HG03139 (cell line): ENCODE results near the gene B3GAT3.
A peak's percentile ranks its signal among the peaks of the same experiment; 100 is the strongest.
"Not testable (repeated sequence)": the region's sequence is repeated elsewhere in the genome, so short reads cannot be mapped to it uniquely, and the experiment has no call there.

Experiments used
- ATAC-seq: cut with Tn5 transposase; IDR thresholded peaks from one replicate; pipeline ENCODE4 v1.9.1; 2021; ENCODE audit not compliant: unreplicated experiment

Gene B3GAT3

DNA sequence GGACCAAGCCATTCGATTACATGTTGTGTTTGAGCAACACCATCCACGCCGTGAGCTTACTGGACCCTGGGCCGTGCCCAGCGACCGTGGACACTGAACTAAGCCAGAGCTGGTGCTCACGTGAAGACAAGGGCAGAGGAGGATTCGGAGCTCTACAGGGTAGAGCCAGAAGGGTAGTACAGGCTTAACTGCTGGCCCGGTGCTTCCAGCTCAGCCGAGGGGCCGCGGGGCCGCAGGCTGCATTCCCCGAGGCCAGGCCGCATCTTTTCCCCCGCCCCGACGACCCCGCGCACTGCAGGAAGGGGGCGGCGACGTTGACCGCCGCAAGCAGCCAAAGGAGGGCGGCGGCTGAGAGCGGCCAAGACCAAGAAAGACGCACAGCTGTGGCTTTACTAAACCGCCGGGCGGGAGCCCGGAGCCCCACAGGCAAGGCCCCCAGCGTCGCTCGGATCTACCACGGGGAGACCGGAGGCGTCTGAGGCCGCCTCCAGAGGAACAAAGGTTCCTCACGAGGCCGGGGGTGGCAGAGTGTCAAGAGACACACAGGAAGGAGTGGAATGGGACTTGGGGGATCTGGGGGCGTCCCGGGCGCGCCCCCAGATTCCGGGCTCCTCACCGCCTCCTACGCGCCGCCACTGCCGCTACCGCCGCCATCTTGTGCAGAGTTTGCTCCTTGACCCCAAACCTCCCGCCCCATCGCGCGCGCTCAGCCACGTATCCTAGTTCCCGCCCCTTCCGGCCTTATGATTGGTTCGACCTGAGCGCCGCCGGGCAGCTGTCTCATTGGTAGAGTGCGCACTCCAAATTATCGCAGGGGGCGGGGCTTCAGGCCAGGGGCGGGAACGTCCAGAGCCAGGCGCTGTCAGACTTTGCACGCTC is 24.4 kb upstream of the B3GAT3 start, which contains the start of gene GANAB:
Gene GANAB (minus strand): TSS at position 668 of the 879 bp plus-strand sequence. CDS start 14 bp downstream, at position 654.
- ATAC-seq, result peak; percentile 93

DNA sequence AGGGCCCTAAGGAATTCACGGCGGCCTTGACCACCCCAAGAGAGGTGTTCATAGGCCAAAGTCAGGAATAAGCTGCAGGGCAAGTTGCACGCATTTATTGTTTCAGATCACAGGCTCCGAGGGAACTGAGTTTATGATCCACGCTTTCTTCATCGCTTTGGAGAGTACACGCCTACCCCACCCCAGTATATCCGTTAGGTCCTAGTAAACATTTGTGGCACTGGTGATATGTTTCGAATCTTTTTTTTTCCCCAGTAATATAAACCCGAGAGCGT is 23.8 kb upstream of the B3GAT3 start:
- ATAC-seq, result no peak

DNA sequence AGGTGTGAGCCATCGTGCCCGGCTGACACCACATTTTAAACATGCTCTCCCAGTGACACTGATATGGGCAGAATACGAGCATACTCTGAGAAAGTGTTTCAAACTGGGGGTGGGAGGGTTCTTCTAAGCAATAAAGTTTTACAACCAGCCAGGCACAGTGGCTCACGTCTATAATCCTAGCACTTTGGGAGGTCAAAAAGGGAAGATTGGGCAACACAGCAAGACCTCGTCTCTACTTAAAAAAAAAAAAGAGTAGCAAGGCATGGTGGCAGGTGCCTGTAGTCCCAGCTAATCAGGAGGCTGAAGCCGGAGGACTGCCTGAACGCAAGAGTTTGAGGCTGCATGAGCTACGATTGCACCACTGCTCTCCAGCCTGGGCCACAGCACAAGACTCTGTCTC is 22.4 kb upstream of the B3GAT3 start:
- ATAC-seq, result no peak

DNA sequence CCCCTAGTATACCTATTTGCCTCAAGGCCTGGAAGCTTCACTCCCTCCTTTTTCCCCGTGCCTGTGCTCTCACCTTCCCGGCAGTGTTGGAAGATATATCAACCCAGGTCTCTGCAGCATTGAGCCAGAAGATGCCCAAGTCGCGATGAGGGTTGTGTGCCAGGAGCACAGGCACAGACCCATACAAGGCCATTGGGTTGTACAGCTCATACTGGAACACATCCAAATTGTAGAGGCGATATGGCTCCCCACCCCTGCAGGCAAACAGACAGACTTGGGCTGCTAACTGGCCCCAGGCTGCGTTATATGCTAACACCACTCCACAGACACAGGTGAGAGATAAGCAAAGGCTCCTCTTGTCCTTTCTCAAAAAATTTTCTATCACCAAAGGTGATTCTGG is 10.7 kb upstream of the B3GAT3 start:
- no peak for ATAC-seq

DNA sequence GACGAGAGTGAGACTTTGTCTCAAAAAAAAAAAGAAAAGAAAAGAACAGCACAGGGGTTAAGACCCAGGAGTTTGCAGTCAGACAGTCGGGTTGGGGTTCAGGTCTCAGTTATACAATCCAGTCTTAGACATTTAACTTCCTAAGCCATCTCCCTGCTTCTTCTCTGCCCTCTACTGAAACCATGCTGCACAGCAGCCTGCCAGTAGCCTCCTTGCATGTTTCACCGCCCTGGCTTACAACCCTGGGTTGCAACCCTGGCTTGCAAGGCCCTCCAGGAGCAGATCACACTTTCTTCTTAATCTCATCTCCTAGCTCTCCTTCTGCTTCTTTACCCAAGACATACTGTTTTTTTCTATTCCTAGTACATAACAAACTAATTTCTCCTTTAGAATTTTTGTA is 5.9 kb upstream of the B3GAT3 start:
- ATAC-seq, result no peak

DNA sequence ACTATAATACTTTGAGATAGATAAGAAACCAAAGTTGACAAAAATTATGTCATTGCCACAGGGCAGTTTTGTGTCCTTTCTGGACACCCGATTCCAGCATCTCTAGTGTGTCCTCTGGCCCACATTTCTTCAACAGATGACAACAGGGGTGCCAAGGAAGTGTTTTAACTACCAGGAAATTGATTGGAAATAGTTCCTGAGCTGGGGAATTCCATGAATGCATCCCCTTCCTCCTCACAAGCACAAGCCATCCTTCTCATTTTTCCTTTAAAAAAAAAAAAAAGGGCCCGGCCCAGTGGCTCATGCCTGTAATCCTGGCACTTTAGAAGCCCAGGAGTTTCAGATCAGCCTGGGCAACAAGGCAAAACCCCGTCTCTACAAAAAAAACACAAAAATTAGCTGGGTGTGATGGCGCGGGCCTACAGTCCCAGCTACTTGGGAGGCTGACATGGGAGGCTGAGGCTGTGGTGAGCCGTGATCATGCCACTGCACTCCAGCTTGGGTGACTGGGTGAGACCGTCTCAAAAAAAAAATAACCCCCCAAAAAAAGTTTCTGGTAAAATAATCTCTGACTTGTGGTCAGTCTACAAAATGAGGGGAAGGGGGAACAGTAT is 797 bp upstream of the B3GAT3 start:
- no peak for ATAC-seq

DNA sequence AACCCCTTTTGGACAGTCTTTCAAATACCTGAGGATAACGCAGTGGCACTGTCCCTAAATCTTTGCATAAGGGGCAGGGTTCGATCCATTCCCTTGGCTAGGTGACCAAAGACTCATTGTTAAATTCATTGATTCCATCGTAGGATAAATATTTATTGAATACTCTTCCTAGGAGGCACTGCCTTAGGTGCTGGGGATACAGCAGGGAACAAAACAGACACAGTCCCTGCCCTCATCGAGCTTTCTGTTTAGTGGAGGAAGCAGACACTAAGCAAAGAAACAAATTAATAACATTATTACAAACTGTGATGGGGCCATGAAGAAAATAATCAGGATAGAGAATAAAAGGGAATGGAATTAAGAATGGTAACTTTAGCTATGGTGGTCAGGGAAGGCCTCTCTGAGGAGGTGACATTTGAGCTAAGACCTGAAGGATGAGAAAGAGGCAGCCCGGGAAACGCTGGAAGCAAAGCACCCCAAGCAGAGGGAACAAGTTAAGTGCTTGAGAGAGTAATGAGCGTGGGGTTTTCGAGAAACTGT is 689 bp downstream of the B3GAT3 start:
- no peak for ATAC-seq

DNA sequence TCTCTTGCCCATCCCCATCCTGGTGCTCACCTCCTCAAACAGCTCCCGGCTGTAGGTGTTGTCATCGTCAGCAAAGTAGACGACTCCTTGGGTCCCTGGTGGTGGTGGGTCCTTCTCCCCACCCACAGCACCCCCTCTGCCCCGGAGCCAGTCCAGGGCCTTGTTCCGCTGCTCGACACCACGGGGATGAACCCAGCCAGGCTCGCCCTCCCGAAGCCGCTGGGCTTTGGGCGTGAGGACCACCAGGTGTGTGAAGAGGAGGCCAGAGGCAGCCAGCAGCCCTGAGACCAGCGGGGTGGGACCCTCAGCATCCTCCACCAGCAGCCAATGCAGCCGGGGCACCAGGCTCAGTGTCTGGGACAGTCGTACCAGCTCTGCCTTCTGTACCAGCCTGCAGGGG is 4.8 kb downstream of the B3GAT3 start:
- not testable (repeated sequence) for ATAC-seq

DNA sequence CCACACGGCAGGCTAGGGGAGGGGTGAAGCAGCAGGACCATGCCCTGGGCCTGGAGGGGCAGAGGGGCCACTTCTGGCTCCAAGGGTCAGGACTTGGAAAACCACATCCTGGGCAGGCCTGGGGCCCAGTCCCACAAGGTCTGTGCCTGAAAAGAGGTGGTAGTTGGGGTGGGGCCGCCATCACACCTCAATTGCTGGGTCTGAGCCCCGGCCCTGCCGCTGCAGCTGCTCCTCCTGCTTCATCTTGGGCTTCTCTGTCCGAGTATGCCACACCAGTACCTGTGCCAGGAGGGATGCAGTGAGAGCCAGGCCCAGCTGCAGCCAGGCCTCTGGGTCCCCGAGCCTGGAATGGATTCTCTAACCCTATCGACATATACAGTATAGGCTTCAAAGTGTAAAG is 6.3 kb downstream of the B3GAT3 start:
- ATAC-seq, result no peak

DNA sequence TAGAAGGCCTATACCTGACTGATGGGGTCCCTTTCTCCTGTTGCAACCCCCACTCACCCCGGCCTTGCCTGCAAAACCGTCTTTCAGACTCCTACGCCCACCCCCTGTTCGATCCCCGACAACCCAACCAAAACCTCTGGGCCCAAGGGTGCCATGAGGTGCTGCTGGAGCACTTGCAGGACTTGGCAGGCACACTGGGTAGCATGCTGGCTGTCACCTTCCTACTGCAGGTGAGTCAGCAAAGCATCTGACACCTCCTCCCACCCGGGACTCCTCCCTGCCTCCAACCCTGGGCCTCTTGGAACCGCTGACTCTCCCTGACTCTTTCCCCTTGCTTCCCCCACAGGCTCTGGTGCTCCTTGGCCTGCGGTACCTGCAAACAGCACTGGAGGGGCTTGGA is 7.5 kb downstream of the B3GAT3 start:
- ATAC-seq, result no peak

DNA sequence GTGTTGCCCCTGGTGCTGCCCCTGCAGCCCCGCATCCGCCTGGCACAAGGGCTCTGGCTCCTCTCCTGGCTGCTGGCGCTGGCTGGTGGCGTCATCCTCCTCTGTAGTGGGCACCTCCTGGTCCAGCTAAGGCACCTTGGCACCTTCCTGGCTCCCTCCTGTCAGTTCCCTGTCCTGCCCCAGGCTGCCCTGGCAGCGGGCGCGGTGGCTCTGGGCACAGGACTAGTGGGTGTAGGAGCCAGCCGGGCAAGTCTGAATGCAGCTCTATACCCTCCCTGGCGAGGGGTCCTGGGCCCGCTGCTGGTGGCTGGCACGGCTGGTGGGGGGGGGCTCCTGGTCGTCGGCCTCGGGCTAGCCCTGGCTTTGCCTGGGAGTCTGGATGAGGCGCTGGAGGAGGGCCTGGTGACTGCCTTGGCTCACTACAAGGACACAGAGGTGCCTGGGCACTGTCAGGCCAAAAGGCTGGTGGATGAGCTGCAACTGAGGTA is 8.5 kb downstream of the B3GAT3 start:
- ATAC-seq, result no peak

DNA sequence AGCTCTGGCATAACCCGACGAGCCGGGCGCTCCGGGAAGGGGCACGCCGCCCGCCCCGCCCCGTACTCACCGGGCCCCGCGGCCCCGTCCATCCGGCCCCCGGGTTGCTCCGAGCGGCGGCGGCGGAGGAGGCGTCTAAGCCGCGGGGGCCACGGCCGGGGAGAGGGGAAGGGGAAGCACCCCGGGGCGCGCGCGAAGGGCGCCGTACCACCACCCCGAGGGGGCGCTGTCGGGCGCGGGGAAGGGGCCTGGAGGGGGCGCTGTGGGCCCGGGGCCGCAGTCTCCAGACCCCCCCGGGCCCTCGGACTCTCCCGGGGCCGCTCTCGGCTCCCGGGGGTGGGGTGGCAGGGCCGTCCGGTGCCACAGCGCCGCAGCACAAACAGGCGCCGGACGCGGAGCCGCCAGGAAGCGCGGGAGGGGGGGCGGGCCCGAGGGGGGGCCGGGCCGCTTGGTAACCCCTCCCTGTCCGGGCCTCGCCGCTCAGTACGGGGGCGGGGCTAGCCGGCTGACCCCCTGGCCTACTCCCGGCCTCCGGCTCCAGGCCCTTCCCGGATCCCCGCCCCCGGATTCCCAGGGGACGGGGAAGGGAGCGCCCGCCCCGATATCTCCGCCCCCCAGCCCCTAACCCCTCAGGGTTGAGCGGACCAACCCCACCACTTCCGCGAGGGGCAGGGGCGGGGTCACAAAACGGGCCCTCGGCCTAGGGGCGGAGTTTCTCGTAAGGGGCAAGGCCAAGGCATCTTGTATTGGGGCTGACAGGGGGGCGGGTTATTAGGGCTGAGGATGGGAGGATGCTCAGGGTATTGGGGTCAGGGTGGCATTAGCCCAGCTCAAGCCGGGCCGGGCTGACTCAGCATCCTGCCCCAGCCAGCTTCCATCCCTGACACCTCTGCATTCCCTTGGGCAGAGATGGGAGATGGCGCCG is 9.2 kb downstream of the B3GAT3 start, which contains the start of the genes EML3 and ROM1:
Gene EML3 (minus strand): TSS at position 410 of the 925 bp plus-strand sequence. CDS start 318 bp downstream, at position 92.
Gene ROM1 (plus strand): TSS at position 892 of the 925 bp plus-strand sequence. CDS start 25 bp downstream, at position 917.
- peak; percentile 49 for ATAC-seq

DNA sequence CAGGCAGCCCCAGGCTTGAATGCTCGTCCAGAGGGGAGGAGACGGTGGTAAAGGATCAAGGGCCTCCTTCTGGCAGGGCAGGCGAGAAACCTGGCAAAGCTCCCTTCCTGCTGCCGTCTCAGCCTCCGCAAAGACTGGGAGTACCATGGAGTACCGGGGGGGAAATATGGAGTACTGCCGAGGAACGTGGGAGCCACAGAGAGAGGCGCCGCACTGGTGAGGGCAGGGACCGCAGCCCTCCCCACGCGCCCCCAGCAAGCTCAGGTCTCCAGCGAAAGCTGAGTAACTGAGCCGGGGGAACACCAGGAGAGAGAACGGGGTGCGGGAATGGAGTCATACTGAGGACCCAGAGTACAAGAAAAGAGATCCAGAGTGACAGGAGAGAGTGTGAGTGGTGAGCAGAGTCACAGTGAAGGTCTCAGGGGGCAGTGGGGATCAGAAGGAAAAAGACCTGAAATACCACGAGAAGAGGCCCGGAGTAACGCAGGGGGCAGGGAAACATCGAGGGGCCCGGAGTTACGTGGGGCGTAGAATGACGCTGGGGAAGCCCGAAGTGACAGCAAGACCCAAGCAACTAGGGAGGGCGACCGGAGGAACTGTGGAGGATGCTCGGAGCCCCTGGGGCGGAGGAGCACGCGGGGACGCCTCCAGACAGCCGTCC is 10.0 kb downstream of the B3GAT3 start:
- ATAC-seq, result peak; percentile 18

DNA sequence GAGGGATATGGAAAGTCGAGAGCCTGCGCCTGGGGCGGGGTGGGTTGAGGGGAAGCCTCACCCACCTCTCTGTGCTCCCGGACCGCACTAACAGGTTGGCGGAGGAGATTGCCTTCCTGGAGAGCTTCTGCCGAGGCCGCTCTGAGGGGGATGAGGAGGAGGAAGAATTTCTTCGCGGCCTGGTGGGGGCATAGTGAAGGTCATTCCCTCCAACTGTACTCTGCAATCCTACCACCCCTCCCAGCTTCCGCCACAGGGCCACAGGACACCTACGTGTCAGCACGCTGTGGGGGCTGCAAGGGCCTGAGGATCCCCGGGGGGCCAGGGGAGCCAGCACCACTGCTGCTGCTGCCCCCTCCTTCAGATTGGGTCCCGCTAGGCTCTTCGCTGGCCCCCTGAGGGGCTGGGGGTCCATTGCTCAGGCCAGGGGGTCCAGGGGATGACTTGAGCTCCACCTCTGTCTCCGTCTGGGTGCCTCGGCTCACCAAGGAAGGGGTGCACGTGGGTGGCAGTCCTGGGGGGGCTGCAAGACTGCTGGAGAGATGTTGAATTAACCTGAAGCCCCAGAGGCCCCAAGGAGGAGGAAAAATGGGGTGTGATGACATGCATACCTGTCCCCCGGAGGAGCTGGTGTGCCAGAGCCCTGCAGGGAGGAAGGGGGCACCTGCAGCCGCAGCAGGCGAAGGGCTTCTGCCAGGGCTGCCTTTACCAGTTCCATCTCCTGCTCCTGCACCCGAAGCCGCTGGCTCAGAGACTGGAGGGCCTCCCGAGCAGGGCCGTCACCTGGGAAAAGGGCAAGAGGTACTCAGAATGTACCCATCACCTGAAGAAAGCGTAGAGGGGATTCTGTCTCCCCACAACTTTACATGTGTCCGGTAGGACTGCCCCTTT is 10.7 kb downstream of the B3GAT3 start:
- ATAC-seq, result no peak

DNA sequence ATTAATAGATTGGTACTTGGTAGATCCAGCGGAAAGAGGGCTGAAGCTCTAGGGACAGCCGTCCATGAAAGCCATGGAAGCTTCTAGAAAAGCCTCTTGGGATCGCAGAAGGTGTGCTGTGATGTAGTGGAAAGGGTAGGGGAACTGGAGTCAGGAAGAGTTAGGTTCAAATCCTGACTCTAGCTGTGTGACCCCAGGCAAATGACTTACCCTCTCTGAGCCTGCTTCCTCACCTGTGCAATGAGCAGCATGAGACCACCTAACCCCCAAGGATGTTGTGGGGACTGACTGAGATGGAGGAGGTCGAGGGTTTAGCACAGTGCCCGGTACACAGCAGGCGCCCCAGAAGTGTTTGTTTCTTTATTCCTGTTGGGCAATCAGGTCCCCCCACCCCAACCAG is 11.4 kb downstream of the B3GAT3 start:
- no peak for ATAC-seq

DNA sequence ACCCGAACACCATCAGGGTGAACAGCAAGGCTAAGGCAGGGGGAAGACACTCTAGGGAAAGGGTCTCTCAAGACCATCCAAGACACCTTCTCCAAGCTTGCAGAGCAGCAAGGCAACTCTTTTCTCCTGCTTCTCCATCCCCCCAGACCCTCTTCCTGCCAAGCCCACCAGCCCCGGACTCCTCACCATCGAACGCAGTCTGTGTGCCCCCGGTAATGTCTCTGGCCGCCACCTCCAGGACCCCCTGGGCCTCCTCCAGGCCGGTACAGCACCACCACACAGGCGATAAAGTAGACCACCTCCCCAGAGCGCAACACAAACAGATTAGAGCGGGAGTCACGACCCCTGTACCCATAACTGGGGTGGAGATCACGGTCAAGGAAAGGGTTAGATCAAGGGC is 13.0 kb downstream of the B3GAT3 start:
- no peak for ATAC-seq

DNA sequence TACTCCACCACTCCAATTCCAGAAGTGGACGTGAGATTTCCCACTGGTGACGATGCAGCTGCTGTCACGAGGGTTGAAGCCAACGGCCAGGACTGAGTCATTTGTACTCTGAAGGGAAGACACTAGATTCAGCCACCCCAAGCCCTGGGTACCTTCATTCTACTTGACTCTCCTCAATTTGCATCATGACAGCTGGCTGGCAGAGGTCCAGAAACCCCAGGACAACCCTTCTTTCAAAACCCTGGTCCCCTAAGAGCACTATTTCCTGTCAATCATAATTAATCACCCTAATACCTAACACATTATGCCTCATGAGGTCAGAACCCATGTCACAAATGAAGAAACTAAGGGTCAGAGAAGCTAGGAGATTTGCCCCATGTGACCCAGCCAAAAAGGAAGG is 14.1 kb downstream of the B3GAT3 start:
- no peak for ATAC-seq

DNA sequence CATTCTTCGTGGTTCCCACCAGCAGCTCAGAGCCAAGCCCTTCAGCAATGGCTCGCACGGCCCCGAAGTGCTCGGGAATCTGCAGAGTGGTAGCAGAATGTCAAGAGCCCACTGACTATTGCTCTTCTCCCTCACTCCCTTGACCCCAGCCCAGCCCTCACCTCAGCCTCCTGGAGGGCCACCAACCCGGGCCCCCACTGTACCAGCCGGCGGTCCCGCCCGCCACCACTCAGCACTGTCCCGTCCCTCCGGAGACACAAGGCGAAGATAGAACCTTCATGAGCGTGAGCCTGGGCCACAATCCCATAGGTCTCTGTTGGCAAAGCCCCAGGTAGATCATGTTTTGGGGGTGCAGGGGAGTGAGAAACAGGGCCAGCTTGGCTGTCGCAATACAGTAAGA is 15.9 kb downstream of the B3GAT3 start:
- no peak for ATAC-seq

DNA sequence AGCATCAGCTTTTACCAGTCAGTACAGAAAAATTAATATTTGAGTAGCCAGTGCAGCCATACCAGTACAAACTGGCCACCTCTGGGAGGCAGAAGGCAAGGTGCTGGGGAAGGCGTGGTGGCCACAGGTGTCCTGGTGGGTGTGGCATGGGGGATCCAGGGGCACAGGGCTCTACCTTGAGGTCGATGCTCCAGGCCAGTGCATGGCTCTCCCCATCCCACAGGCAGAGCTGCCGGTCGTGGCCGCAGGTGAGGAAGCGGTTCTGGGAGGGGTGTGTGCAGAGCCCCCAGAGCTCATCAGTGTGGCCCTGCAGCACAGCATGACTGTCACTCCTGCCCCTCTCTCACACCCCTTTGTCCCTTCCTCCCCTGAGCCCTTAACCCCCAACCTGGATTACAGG is 16.3 kb downstream of the B3GAT3 start:
- no peak for ATAC-seq
